Left ventricle myocardium inferior (tissue), 1 donor: ENCODE measurements around the gene RAB1A. TPM values are rescaled to one million over a fixed set of nuclear protein-coding genes. Genes with fewer than 3 reads are reported as not detected.

Experiments used
- DNase-seq: peaks from one replicate; pipeline ENCODE4 v3.0.0-alpha.2; 2020
- H3K27ac ChIP-seq: fragments of 200-600 bp; replicated peaks from 2 replicates; pipeline ENCODE4 v1.8.0; 2021
- H3K27me3 ChIP-seq: fragments of 200-600 bp; 2 replicates; pipeline ENCODE4 v1.8.0; 2021; ENCODE audit warnings: low read depth
- H3K36me3 ChIP-seq: fragments of 200-600 bp; 2 replicates; pipeline ENCODE4 v1.8.0; 2021
- H3K4me1 ChIP-seq: fragments of 200-600 bp; 2 replicates; pipeline ENCODE4 v1.8.0; 2021
- H3K4me3 ChIP-seq: fragments of 200-600 bp; 2 replicates; pipeline ENCODE4 v1.8.0; 2021; ENCODE audit warnings: mild to moderate bottlenecking, moderate library complexity
- H3K9me3 ChIP-seq: fragments of 200-600 bp; replicated peaks from 2 replicates; pipeline ENCODE4 v1.8.0; 2021
- intact Hi-C: fragments of 100-400 bp; cut with micrococcal nuclease; formaldehyde crosslinking; loops from one replicate; pipeline ENCODE4 v1.11.0; 2022
- total RNA-seq: library from RNA; stranded (reverse); fragmentation: NEBNext Ultra II Directional; extraction: Animal tissue kit (Norgen Biotek cat#: 25700); gene quantifications from one replicate; pipeline ENCODE4 v1.2.1, GENCODE V29; 2021
- TF ChIP-seq, protein P1 (sequence below): fragments of 200-600 bp; IDR thresholded peaks from 2 replicates; pipeline ENCODE4 v1.8.0; 2021; ENCODE audit warnings: antibody characterized with exemption, mild to moderate bottlenecking, borderline replicate concordance
- donor health status: DM: no; HTN: yes; CAD: no; lungs with severe emphysema.

The RAB1A gene
- total RNA-seq, 1 donor from 2014 or later, result 115 TPM

DNA sequence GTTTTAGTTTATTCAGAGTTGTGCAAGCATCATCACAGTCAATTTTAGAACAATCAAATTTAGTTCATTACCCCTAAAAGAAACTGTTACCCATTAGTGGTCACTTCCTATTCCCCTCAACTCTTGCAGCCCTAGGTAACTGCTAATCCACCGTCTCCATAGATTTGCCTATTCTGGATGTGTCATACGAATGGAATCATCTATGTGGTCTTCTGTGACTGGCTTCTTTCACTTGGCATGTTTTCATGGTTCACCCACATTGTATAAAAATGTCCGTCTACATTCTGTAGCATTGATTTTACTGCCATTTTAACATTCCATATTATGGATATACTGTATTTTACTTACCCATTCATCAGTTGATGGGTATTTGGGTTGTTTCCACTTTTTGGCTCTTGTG, 79.0 kb downstream of the RAB1A start:
- intact Hi-C loops, result no loop called here
- Histone ChIP-seq H3K27me3 (no peaks in the 10 kb centered on the region), H3K36me3 (no peaks in the 10 kb centered on the region), H3K9me3 (no peaks in the 10 kb centered on the region), H3K27ac (no peak overlapping the region), H3K4me1 (peaks cover 14% of the 10 kb centered on the region), H3K4me3 (no peak overlapping the region)
- DNase-seq, result no peak
- TF ChIP-seq, protein P1, sequence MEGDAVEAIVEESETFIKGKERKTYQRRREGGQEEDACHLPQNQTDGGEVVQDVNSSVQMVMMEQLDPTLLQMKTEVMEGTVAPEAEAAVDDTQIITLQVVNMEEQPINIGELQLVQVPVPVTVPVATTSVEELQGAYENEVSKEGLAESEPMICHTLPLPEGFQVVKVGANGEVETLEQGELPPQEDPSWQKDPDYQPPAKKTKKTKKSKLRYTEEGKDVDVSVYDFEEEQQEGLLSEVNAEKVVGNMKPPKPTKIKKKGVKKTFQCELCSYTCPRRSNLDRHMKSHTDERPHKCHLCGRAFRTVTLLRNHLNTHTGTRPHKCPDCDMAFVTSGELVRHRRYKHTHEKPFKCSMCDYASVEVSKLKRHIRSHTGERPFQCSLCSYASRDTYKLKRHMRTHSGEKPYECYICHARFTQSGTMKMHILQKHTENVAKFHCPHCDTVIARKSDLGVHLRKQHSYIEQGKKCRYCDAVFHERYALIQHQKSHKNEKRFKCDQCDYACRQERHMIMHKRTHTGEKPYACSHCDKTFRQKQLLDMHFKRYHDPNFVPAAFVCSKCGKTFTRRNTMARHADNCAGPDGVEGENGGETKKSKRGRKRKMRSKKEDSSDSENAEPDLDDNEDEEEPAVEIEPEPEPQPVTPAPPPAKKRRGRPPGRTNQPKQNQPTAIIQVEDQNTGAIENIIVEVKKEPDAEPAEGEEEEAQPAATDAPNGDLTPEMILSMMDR, result no peak

DNA sequence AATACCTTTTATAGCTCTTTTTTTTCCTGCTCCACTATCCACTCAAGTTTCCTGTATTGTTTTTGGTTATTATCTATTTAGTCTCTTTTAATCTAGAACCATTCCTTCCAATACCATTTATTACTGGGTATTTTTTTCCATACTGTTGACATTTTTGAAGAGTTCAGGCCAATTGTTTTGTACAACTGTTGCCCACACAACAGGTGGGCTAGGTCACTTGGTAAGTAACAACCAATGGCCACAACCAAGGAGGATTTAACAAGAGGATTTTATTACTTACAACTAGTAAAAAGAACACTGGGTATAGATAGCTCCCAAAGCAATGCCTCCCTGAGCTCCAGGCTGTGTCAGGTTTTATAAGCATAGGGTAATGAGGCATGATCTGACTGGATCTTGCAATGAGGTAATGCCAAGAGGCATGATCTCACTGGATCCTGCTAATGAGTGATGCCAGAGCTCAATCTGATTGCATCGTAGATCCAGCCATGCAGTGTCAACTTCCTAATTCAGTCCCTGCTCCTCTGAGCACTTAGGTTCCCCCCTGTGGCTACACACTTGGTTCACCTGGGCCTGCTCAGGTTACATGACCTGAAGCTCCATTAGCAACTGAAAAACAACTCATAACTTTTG, 80.8 kb downstream of the RAB1A start:
- DNase-seq, result no peak
- Histone ChIP-seq H3K4me3 (no peak overlapping the region), H3K36me3 (no peaks in the 10 kb centered on the region), H3K27me3 (no peaks in the 10 kb centered on the region), H3K4me1 (peaks cover 5% of the 10 kb centered on the region), H3K27ac (no peak overlapping the region), H3K9me3 (peaks cover 7% of the 10 kb centered on the region)
- intact Hi-C loops, result no loop called here
- TF ChIP-seq, protein P1, result no peak

DNA sequence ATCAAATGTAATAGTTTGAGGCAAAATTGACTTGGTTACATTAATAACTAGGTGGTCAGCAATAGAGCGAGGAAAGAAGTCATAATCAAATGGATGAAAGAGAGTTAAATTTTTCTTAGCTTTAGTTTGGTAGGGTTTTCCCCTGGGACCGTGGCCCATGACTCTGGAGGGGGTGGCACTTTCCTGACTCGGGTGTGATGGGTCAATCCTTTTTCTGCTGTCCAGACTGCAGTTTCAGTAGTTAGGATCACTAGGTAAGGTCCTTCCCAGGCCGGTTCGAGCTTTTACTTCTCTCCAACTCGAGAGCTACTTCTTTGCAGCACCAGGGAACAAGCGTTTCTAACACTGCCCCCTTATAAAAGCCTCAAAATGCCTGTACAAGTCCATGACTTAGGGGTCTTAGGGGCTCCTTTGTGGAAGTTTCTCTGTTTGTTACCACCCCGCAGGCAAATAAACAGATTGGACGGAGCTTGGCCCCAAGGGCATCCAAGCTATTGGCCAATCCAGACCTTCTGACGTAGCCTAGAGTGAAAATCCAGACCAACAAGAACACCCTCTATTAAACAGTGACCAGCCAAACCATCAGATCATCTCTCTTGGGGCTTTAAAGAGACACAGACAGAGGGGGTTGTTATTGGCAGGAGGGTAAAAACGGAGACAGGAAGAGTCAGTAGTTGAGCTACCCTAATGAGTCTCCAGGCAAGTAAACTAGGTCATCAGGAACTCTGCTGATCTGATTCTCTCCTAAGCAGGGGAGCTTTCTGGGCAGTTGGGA, 83.1 kb downstream of the RAB1A start:
- no peaks in the 10 kb centered on the region for H3K36me3 ChIP-seq
- peak overlapping the region; percentile 58 for H3K27ac ChIP-seq
- H3K4me3 ChIP-seq, result no peak overlapping the region
- TF ChIP-seq, protein P1, result no peak
- H3K9me3 ChIP-seq, result peaks cover 11% of the 10 kb centered on the region
- DNase-seq, result no peak
- no peaks in the 10 kb centered on the region for H3K27me3 ChIP-seq
- peaks cover 17% of the 10 kb centered on the region for H3K4me1 ChIP-seq
- intact Hi-C loops, result no loop called here

DNA sequence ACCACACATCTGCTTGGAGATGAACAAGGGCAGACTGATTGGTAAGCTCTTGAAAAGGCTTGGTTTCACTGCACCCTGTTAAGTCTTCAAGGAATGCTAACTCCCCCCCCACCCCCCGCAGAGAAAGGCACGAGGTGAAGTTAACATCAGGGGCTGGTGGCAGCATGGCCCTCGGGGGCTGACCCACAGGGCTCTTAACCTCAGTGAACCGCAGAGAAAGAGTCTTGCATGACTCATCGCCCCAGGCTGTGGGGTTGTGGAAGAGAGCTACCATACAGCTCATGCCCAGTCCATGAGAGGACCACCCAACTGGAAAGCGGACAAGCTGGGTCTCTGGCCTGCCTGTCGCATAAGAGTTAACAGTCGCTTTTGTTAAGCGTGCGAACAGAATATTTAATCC, 84.3 kb downstream of the RAB1A start:
- peaks cover 11% of the 10 kb centered on the region for H3K9me3 ChIP-seq
- H3K36me3 ChIP-seq, result no peaks in the 10 kb centered on the region
- TF ChIP-seq, protein P1, result no peak
- no peak overlapping the region for H3K27ac ChIP-seq
- DNase-seq, result no peak
- H3K4me3 ChIP-seq, result no peak overlapping the region
- no peaks in the 10 kb centered on the region for H3K27me3 ChIP-seq
- H3K4me1 ChIP-seq, result peaks cover 17% of the 10 kb centered on the region
- intact Hi-C loops, result no loop called here

DNA sequence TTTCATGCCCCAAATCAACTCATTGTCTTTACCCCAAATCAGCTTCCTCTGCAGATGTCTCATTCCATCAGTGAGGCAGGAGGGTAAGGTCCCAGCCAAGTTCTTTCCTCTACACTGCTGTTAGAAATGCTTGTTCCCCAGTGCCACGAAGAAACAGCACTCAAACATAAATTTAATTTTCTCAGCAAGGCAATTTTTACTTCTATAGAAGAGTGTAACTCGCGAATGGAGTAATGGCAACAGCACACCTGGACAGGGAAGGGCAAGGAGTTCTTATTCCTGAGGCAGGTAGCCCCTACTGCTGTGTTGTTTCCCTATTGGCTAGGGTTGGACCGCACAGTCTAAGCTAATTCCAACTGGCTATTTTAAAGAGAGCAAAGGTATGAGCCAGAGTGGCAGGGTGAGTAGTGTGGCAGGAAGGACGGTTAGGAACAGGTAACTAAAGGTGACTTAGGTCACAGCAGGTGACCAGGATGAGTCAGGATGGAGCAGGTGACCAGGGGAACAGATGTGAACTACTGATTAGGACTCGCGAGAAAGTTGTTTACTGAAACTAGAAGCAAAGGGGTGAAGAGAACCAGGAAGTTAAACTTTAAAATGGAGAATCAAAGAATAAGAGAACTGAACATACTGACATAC, 85.7 kb downstream of the RAB1A start:
- H3K9me3 ChIP-seq, result peaks cover 11% of the 10 kb centered on the region
- peaks cover 21% of the 10 kb centered on the region for H3K4me1 ChIP-seq
- intact Hi-C loops, result no loop called here
- no peaks in the 10 kb centered on the region for H3K36me3 ChIP-seq
- no peak overlapping the region for H3K4me3 ChIP-seq
- H3K27me3 ChIP-seq, result no peaks in the 10 kb centered on the region
- no peak for DNase-seq
- peak overlapping the region; percentile 44 for H3K27ac ChIP-seq
- TF ChIP-seq, protein P1, result no peak
